GM21360 (cell line): Measurements from ENCODE around the gene LYST.

Experiments
- ATAC-seq: cut with Tn5 transposase; IDR thresholded peaks from one replicate; pipeline ENCODE4 v1.9.1; 2021; ENCODE audit warnings: mild to moderate bottlenecking, moderate library complexity; ENCODE audit not compliant: unreplicated experiment

Gene LYST

GRCh38 chr1:235722858-235723257 lies 143.8 kb downstream of the LYST start:
- no peak for ATAC-seq

- no peak for ATAC-seq
Observed at GRCh38 chr1:235721982-235722381, 144.7 kb downstream of the LYST start.

- ATAC-seq = no peak
Observed at GRCh38 chr1:235720544-235720943, 146.2 kb downstream of the LYST start.

GRCh38 chr1:235714205-235714897 lies 152.4 kb downstream of the LYST start:
- no peak for ATAC-seq

GRCh38 chr1:235712812-235713211 lies 153.9 kb downstream of the LYST start:
- ATAC-seq = no peak

GRCh38 chr1:235710687-235711086 lies 156.0 kb downstream of the LYST start:
- ATAC-seq = no peak

GRCh38 chr1:235709018-235709417 lies 157.7 kb downstream of the LYST start:
- no peak for ATAC-seq

- ATAC-seq = no peak
Observed at GRCh38 chr1:235708390-235708962, 158.2 kb downstream of the LYST start.

GRCh38 chr1:235703506-235703905 lies 163.2 kb downstream of the LYST start:
- no peak for ATAC-seq

GRCh38 chr1:235702412-235702811 lies 164.3 kb downstream of the LYST start:
- ATAC-seq = no peak

GRCh38 chr1:235697508-235697907 lies 169.2 kb downstream of the LYST start:
- no peak for ATAC-seq

GRCh38 chr1:235689356-235689755 lies 177.3 kb downstream of the LYST start:
- no peak for ATAC-seq

- ATAC-seq = no peak
Observed at GRCh38 chr1:235688096-235688495, 178.6 kb downstream of the LYST start.

- ATAC-seq = no peak
Observed at GRCh38 chr1:235683653-235684052, 183.1 kb downstream of the LYST start.

- ATAC-seq = no peak
Observed at GRCh38 chr1:235682216-235682615, 184.5 kb downstream of the LYST start.

- no peak for ATAC-seq
Observed at GRCh38 chr1:235679644-235680043, 187.1 kb downstream of the LYST start.

GRCh38 chr1:235679005-235679404 lies 187.7 kb downstream of the LYST start:
- ATAC-seq = no peak

GRCh38 chr1:235675152-235675890 lies 191.4 kb downstream of the LYST start:
- ATAC-seq = no peak

GRCh38 chr1:235673981-235674380 lies 192.7 kb downstream of the LYST start:
- no peak for ATAC-seq

GRCh38 chr1:235671992-235672391 lies 194.7 kb downstream of the LYST start:
- no peak for ATAC-seq

- no peak for ATAC-seq
Observed at GRCh38 chr1:235670157-235670776, 196.4 kb downstream of the LYST start.

- no peak for ATAC-seq
Observed at GRCh38 chr1:235669277-235669676, 197.4 kb downstream of the LYST start.
